DND-41 (cell line): ENCODE results near the gene ATPAF2.
A peak's percentile ranks its signal among the peaks of the same experiment; 100 is the strongest.

Experiments used
- ATAC-seq: fragments of 200-7000 bp; cut with Tn5 transposase; 3 replicates; pipeline ENCODE4 v1.9.1; 2021; ENCODE audit warnings: low read depth; ENCODE audit not compliant: insufficient read depth
- DNase-seq: peaks from one replicate; pipeline ENCODE4 v3.0.0-alpha.2; 2020
- H2AFZ ChIP-seq: 2 replicates; pipeline ENCODE4 v1.6.0; 2012; ENCODE audit warnings: low read depth, low read length
- H3K27ac ChIP-seq: 2 replicates; pipeline ENCODE4 v1.5.1; 2012; ENCODE audit warnings: low read length, inconsistent platforms
- H3K27me3 ChIP-seq: fragments of 200-600 bp; sonication (generic); 2 replicates; pipeline ENCODE4 v1.6.0; 2012; ENCODE audit warnings: low read length, mild to moderate bottlenecking, inconsistent platforms; ENCODE audit not compliant: insufficient read depth, poor library complexity
- H3K36me3 ChIP-seq: 2 replicates; pipeline ENCODE4 v1.5.1; 2012; ENCODE audit warnings: low read length, inconsistent platforms; ENCODE audit not compliant: insufficient read depth
- H3K4me1 ChIP-seq: 2 replicates; pipeline ENCODE4 v1.5.1; 2012; ENCODE audit warnings: mild to moderate bottlenecking, low read length; ENCODE audit not compliant: insufficient read depth
- H3K4me2 ChIP-seq: 2 replicates; pipeline ENCODE4 v1.6.0; 2012; ENCODE audit warnings: mild to moderate bottlenecking, moderate library complexity, low read length, inconsistent platforms; ENCODE audit not compliant: insufficient read depth
- H3K4me3 ChIP-seq, 2 experiments: fragments of 200-600 bp in 1 of 2; shearing (Covaris generic) in 1 of 2; 2 replicates each; pipeline ENCODE4 v1.5.1; 2012 to 2016; ENCODE audit warnings: inconsistent platforms in 2 of 2, low read length in 2 of 2, mild to moderate bottlenecking in 2 of 2, low read depth in 1 of 2, moderate library complexity in 1 of 2
- H3K79me2 ChIP-seq: 2 replicates; pipeline ENCODE4 v1.6.0; 2012; ENCODE audit warnings: low read length, inconsistent platforms; ENCODE audit not compliant: insufficient read depth
- H3K9ac ChIP-seq: 2 replicates; pipeline ENCODE4 v1.6.0; 2012; ENCODE audit warnings: low read depth, mild to moderate bottlenecking, inconsistent platforms, low read length, moderate library complexity
- H3K9me3 ChIP-seq: 2 replicates; pipeline ENCODE4 v1.5.1; 2012; ENCODE audit warnings: low read length, moderate library complexity, mild to moderate bottlenecking, inconsistent platforms; ENCODE audit not compliant: insufficient read depth, severe bottlenecking
- H4K20me1 ChIP-seq: 2 replicates; pipeline ENCODE4 v1.6.0; 2012; ENCODE audit warnings: low read length; ENCODE audit not compliant: insufficient read depth
- EZH2 ChIP-seq: IDR thresholded peaks from 3 replicates; pipeline ENCODE4 v1.6.1; 2012; ENCODE audit warnings: borderline replicate concordance, low read depth, mild to moderate bottlenecking, moderate library complexity, low read length, inconsistent platforms; ENCODE audit not compliant: severe bottlenecking
- TF ChIP-seq, protein P1 (sequence below): IDR thresholded peaks from 2 replicates; pipeline ENCODE4 v1.5.1; 2012; ENCODE audit warnings: borderline replicate concordance, low read length, moderate library complexity, mild to moderate bottlenecking; ENCODE audit not compliant: poor library complexity, severe bottlenecking; ENCODE audit errors: extremely low read depth

Gene ATPAF2

DNA sequence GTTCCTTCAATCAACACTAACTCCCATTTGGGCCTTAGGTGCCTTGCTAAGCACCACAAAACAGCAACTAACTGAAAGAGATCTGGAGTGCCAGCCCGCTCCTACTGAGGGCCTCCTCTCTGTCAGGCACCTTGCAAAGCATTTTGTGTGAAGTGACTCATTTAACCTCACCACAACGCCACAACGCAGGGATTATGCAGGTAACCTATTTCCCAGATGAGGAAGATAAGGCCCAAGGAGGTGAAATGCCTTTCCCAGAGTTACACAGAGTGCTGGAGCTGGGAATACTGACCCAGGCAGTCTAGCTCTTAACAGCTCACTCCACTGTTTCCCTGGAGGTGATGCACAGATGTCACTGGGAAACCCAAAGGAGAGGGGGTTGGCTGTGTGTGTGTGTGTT, 33.5 kb downstream of the ATPAF2 start:
- Histone ChIP-seq H3K4me1 (no peaks in the 10 kb centered on the region), H4K20me1 (0 out of 2 replicates have a peak, but pooled peaks cover 5% of the 10 kb centered on the region), H2AFZ (no peak overlapping the region), H3K9me3 (no peaks in the 10 kb centered on the region), H3K79me2 (no peaks in the 10 kb centered on the region), H3K9ac (no peak overlapping the region), H3K4me3 (no peak overlapping the region), H3K36me3 (peaks cover 25% of the 10 kb centered on the region), H3K27me3 (no peaks in the 10 kb centered on the region), H3K27ac (no peak overlapping the region), H3K4me2 (no peak overlapping the region)
- ATAC-seq: no peak
- no peak for DNase-seq
- TF ChIP-seq, protein P1, sequence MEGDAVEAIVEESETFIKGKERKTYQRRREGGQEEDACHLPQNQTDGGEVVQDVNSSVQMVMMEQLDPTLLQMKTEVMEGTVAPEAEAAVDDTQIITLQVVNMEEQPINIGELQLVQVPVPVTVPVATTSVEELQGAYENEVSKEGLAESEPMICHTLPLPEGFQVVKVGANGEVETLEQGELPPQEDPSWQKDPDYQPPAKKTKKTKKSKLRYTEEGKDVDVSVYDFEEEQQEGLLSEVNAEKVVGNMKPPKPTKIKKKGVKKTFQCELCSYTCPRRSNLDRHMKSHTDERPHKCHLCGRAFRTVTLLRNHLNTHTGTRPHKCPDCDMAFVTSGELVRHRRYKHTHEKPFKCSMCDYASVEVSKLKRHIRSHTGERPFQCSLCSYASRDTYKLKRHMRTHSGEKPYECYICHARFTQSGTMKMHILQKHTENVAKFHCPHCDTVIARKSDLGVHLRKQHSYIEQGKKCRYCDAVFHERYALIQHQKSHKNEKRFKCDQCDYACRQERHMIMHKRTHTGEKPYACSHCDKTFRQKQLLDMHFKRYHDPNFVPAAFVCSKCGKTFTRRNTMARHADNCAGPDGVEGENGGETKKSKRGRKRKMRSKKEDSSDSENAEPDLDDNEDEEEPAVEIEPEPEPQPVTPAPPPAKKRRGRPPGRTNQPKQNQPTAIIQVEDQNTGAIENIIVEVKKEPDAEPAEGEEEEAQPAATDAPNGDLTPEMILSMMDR: no peak
- no peak for TF ChIP-seq EZH2

DNA sequence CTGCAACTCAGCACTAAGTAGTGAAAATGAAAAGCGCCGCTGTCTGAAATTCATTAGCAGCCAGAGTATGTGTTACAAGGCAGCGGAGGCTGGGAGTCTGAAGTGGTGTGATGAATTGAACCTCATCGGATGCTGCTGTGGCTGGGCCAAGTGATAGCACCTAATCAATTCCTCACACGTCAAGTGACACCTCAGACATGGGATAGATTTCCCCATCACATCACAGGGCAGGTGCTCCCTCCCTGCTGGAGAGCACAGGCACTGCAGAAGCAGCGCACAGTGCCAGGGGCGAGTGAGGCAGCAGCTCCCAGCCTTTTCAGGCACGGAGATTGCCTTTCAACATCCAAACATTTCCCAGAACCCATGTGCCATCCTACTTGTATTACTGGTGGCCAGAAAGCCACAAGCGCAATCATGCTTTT, 34.1 kb downstream of the ATPAF2 start:
- Histone ChIP-seq H3K27ac (no peak overlapping the region), H3K9ac (no peak overlapping the region), H3K4me3 (no peak overlapping the region), H3K4me1 (no peaks in the 10 kb centered on the region), H2AFZ (no peak overlapping the region), H3K79me2 (no peaks in the 10 kb centered on the region), H3K9me3 (no peaks in the 10 kb centered on the region), H3K4me2 (no peak overlapping the region), H4K20me1 (peaks cover 5% of the 10 kb centered on the region; the same call in 1 of the 2 replicates), H3K27me3 (no peaks in the 10 kb centered on the region), H3K36me3 (peaks cover 24% of the 10 kb centered on the region)
- TF ChIP-seq EZH2: no peak
- TF ChIP-seq, protein P1: peak; percentile 35
- ATAC-seq (no peak), DNase-seq (no peak)

DNA sequence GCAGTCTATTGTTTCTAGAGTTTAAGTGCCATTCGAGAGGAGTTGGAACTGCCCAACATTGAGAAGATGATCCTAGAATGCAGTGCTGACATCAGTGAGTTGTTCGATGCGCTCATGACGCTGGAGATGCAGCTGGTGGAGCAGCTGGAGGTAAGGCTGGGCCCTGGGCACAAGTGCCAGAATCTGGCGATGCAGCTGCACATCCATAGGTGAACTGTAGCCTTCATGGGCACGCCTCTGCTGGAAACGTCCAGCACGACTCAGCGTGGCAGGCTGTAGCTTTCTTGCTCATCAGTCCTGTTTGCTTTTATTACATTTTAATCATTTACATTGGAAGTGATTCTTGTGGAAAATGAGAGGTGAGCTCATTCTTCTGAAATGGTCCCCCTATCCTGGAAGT, 34.6 kb downstream of the ATPAF2 start:
- ATAC-seq (no peak), DNase-seq (no peak)
- Histone ChIP-seq H2AFZ (no peak overlapping the region), H3K9me3 (no peaks in the 10 kb centered on the region), H3K79me2 (no peaks in the 10 kb centered on the region), H3K36me3 (peaks cover 18% of the 10 kb centered on the region), H4K20me1 (peaks cover 5% of the 10 kb centered on the region; the same call in 1 of the 2 replicates), H3K27ac (no peak overlapping the region), H3K4me3 (no peak overlapping the region), H3K4me1 (no peaks in the 10 kb centered on the region), H3K4me2 (no peak overlapping the region), H3K27me3 (no peaks in the 10 kb centered on the region), H3K9ac (no peak overlapping the region)
- no peak for TF ChIP-seq EZH2
- TF ChIP-seq, protein P1: no peak

DNA sequence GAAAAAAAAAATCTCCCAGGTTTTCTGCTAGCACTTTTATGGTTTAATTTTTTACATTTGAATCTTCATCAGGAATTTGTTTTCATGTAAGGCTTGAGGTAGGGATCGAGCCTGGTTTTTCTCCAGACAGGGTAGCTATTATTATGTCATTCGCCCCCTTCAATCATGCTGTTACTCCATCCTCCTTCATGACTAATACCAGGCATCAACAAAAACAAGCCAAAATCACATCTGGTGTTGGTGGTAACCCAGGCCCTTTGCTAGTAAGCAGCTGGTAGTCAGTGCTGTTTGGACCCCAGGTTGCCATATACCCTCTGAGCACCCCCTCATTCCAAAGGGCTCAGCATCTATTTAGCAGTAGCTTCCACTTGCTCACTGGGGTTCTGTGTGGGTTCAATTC, 36.8 kb downstream of the ATPAF2 start:
- Histone ChIP-seq H3K4me3 (no peak overlapping the region), H4K20me1 (peaks cover 5% of the 10 kb centered on the region; the same call in 1 of the 2 replicates), H3K79me2 (no peaks in the 10 kb centered on the region), H3K27ac (no peak overlapping the region), H3K4me1 (no peaks in the 10 kb centered on the region), H3K4me2 (no peak overlapping the region), H3K9me3 (no peaks in the 10 kb centered on the region), H3K27me3 (no peaks in the 10 kb centered on the region), H3K9ac (no peak overlapping the region), H2AFZ (no peak overlapping the region), H3K36me3 (peaks cover 7% of the 10 kb centered on the region)
- ATAC-seq: no peak
- DNase-seq: no peak
- no peak for TF ChIP-seq EZH2
- TF ChIP-seq, protein P1: no peak
